ENCODE measurements around the gene RNF186. TPM values are rescaled to one million over a fixed set of nuclear protein-coding genes. Genes with fewer than 3 reads are reported as not detected.

Gene RNF186
- total RNA-seq, 1 experiment from 2014 or later = not detected

- DNase-seq (ENCODE audit: low spot score) (peak; percentile 40), ATAC-seq (peak; percentile 58)
- Mint-ChIP-seq H3K4me1 (peaks cover 19% of the 10 kb centered on the region), H3K9me3 (no peaks in the 10 kb centered on the region), H3K27me3 (ENCODE audit: low read depth) (peaks cover 7% of the 10 kb centered on the region), H3K36me3 (no peaks in the 10 kb centered on the region), H3K4me3 (no peak overlapping the region), H3K27ac (no peak overlapping the region)
- ChIA-PET POLR2A (no interaction called here), CTCF (interaction anchor here (0.8 to 2.1 kb wide), 5 partner anchors 44 to 110 kb away, joined by 3 to 16 read pairs (median 5); partner anchors contain the start of gene OTUD3)
- no peak for TF ChIP-seq NFYB (CRISPR knock-in tag; conservative IDR thresholded peaks at IDR 0.05; ENCODE audit: low read depth)
- TF ChIP-seq ATF3 (CRISPR knock-in tag; conservative IDR thresholded peaks at IDR 0.05) = no peak
- TF ChIP-seq HMGA2 (CRISPR knock-in tag; IDR thresholded peaks at IDR 0.05) = no peak
- no peak for TF ChIP-seq GTF2I (CRISPR knock-in tag; conservative IDR thresholded peaks at IDR 0.05)
- TF ChIP-seq ZNF317 (CRISPR knock-in tag; IDR thresholded peaks at IDR 0.05; ENCODE audit: borderline replicate concordance, low read depth) = no peak
- no peak for TF ChIP-seq AR (CRISPR knock-in tag; IDR thresholded peaks at IDR 0.05)
- no peak for TF ChIP-seq ZNF232 (CRISPR knock-in tag; IDR thresholded peaks at IDR 0.05)
- TF ChIP-seq PREB (CRISPR knock-in tag; IDR thresholded peaks at IDR 0.05; ENCODE audit: borderline replicate concordance) = no peak
- no peak for TF ChIP-seq MLX (CRISPR knock-in tag; IDR thresholded peaks at IDR 0.05)
- TF ChIP-seq ZMAT4 (CRISPR knock-in tag; IDR thresholded peaks at IDR 0.05) = no peak
- TF ChIP-seq E2F1 (CRISPR knock-in tag; IDR thresholded peaks at IDR 0.05) = no peak
- no peak for TF ChIP-seq ZSCAN18 (CRISPR knock-in tag; IDR thresholded peaks at IDR 0.05)
- TF ChIP-seq ZNF425 (CRISPR knock-in tag; conservative IDR thresholded peaks at IDR 0.05) = no peak
- no peak for TF ChIP-seq ATF2 (CRISPR knock-in tag; IDR thresholded peaks at IDR 0.05; ENCODE audit: borderline replicate concordance, low read depth)
- TF ChIP-seq JUN (CRISPR knock-in tag; IDR thresholded peaks at IDR 0.05) = no peak
- no peak for TF ChIP-seq USF1 (CRISPR knock-in tag; IDR thresholded peaks at IDR 0.05)
- no peak for TF ChIP-seq GRHL2 (CRISPR knock-in tag; IDR thresholded peaks at IDR 0.05; ENCODE audit: insufficient replicate concordance, severe bottlenecking)
These were observed 43.0 kb downstream of the RNF186 start for GRCh38 chr1:19772053-19772452.

All from WTC11 (cell line).